Hepatocyte (in vitro differentiated cells): ENCODE results near the gene TMEM134.

ENCODE experiments used
- EZH2 ChIP-seq: fragments of 200-600 bp; sonication (generic); IDR thresholded peaks from 2 replicates; pipeline ENCODE4 v1.6.1; 2016; ENCODE audit warnings: antibody characterized with exemption, mild to moderate bottlenecking, borderline replicate concordance
- TF ChIP-seq, protein P1 (sequence below): fragments of 200-600 bp; sonication (generic); IDR thresholded peaks from 2 replicates; pipeline ENCODE4 v1.5.1; 2016; ENCODE audit warnings: antibody characterized with exemption, mild to moderate bottlenecking; ENCODE audit not compliant: poor library complexity

DNA sequence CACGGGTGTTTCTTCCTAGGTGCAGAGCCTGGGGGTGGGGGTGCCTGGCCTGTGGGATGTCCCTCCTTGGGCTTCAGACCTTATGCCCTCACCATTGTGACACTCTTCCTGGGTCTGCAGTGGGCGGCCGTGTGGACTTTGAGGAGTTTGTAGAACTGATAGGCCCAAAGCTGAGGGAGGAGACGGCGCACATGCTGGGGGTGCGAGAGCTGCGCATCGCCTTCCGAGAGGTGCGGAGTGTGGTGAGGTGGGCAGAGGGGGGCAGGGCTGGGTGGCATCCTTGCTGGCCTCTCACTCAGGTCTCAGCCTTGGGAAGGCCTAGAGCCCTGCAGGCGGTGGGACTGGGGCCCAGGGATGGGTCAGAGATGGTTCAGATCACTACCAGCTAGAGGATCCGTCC lies 11.6 kb downstream of the TMEM134 start:
- TF ChIP-seq, protein P1, sequence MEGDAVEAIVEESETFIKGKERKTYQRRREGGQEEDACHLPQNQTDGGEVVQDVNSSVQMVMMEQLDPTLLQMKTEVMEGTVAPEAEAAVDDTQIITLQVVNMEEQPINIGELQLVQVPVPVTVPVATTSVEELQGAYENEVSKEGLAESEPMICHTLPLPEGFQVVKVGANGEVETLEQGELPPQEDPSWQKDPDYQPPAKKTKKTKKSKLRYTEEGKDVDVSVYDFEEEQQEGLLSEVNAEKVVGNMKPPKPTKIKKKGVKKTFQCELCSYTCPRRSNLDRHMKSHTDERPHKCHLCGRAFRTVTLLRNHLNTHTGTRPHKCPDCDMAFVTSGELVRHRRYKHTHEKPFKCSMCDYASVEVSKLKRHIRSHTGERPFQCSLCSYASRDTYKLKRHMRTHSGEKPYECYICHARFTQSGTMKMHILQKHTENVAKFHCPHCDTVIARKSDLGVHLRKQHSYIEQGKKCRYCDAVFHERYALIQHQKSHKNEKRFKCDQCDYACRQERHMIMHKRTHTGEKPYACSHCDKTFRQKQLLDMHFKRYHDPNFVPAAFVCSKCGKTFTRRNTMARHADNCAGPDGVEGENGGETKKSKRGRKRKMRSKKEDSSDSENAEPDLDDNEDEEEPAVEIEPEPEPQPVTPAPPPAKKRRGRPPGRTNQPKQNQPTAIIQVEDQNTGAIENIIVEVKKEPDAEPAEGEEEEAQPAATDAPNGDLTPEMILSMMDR: no peak
- no peak for TF ChIP-seq EZH2
